GM21619 (cell line): ENCODE measurements around the gene MADCAM1.
A peak's percentile ranks its signal among the peaks of the same experiment; 100 is the strongest.

Experiments
- ATAC-seq: cut with Tn5 transposase; IDR thresholded peaks from one replicate; pipeline ENCODE4 v1.9.1; 2021; ENCODE audit not compliant: unreplicated experiment

Gene MADCAM1

DNA sequence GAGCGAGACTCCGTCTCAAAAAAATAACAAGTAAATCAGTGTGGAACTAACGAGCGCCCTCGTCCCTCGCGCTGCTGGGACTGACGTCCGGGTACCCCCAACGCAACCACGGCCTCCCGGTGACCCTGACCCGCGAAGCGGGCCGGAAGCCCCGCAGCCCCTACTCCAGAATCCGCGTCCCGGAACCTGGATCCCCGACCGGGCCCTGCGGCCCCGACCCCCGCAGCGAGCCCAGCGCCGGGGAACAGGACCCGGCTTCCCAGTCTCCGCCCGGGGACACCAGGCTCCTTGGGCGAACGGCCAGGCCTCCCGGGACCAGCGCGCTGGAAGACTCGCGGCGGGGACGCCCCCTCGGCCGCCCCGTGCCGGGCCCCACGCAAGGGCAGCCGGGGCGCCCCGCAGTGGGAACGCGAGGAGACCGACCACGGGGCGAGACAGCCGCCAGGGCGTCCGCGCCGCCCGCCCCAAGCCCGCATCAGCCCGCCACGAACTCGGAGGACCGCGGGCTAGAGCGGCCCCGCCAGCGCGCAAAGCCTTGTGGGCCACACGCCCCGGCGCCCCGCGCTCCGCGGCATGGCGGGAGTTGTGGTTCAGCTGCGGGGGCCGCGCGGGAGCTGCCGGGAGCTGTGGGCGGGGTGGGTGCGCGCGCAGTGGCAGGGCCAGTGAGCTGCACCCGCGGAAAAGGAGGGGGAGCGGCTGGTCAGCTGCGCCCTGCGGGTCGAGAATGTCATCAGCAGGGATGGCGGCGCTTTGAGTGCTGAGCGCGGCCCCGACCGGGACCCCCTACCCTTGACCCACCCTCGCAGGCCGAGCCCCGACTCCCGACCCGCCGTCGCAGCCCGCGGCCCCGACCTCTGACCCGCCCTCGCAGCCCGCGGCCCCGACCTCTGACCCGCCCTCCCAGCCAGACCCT, 7.5 kb upstream of the MADCAM1 start:
- ATAC-seq, result no peak

DNA sequence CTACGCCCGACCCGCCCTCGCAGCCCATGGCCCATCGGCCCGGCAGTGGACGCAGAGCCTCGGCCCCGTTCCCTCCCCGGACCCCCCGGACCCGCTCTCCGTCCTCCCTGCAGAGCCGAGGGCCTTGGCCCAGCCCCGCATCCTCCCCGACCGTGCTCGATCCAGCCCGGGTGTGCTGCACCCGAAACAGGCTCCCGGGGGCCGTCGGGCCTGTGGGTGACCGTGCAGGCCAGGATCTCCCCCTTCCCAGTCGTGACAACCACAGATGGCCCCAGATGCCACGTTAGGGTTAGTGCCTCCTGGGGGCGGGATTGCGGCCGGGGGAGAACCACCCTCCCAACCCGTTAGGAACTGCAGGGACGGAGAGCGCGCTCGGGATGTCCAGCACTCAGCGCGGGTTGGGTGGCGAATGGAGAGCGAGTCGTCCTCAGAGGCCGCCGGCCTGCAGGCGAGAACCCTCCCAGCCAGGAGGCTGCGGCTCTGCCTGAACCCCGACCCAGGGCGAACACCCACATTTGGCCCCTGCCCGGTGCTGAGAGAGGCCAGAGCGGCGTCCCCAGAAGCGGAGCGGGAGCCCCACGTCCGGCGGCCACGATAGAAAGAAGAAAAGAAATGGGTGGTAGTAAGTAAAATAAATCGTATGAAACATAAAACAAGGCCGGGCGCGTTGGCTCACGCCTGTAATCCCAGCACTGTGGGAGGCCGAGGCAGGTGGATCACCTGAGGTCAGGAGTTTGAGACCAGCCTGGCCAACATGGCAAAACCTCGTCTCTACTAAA, 6.7 kb upstream of the MADCAM1 start:
- ATAC-seq, result no peak

DNA sequence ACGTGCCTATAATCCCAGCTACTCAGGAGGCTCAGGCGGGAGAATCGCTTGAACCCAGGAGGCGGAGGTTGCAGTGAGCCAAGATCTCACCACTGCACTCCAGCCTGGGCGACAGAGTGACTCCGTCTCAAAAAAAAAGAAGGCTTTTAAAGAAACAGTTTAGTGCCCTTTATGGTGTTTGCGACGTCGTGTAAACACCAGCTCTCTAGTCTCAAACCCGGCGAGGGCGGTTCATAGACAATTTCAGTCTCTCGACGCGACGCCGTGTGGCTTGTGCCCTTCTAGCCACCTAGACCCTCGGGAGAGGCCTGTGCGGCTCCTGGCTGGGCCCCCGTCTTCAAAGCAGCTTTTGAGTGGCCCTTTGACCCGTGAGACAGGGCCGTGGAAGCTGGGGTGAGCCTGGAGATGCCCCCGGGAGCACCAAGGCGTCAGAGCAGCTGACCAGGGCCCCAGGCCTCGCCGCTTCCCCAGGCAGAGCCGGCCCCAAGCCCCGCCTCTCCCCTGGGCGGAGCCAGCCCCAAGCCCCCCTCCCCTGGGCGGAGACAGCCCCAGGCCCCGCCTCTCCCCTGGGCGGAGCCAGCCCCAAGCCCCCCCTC, 5.0 kb upstream of the MADCAM1 start:
- ATAC-seq, result no peak

DNA sequence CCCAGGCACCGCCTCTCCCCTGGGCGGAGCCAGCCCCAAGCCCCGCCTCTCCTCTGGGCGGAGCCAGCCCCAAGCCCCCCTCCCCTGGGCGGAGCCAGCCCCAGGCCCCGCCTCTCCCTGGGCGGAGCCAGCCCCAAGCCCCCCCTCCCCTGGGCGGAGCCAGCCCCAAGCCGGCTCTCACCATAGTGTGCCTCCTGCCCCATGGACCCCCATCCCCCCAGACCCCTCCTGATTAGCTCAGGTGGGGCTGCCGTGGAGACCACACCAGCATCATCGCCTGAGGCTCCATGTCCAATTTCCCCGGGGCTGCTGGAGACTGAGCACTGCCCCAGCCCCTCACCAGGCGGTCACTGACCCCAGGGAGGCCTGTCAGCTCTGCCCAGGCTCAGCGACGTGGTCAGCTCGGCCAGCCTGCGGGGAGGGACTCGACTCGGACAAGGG, 4.2 kb upstream of the MADCAM1 start:
- no peak for ATAC-seq

DNA sequence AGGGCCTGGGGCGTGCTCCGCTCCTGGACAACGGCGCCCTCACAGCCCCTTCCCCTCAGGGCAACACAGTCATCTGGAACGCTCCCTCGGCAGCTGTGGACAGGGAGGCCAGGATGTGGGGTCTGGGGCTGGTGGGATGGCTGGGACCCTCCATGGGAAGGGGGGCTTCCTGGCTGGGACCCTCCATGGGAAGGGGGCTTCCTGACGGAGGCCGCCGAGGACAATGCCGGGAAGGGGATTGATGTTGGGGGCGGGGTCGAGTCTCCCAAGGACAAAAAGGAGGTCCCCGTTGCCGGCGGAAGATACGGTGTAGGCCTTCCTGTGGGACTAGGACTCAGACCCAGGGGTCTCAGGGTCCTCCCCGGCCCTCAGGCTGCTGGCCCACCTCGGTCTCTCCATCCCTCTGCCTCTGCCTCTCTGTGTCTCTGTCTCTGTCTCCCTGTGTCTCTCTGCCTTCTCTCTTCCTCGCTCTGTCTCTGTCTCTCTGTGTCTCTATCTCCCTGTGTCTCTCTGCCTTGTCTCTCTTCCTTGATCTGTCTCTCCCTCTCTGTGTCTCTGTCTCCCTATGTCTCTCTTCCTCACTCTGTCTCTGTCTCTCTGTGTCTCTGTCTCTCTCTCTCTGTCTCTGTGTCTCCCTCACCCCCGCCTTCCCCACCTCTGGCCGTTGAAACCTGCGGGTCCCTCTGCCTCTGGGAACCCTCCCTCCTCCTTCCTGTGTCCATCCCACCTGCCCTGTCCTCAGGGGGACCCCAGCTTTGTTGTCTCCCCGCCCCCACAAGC, 2.7 kb upstream of the MADCAM1 start:
- ATAC-seq, result no peak

DNA sequence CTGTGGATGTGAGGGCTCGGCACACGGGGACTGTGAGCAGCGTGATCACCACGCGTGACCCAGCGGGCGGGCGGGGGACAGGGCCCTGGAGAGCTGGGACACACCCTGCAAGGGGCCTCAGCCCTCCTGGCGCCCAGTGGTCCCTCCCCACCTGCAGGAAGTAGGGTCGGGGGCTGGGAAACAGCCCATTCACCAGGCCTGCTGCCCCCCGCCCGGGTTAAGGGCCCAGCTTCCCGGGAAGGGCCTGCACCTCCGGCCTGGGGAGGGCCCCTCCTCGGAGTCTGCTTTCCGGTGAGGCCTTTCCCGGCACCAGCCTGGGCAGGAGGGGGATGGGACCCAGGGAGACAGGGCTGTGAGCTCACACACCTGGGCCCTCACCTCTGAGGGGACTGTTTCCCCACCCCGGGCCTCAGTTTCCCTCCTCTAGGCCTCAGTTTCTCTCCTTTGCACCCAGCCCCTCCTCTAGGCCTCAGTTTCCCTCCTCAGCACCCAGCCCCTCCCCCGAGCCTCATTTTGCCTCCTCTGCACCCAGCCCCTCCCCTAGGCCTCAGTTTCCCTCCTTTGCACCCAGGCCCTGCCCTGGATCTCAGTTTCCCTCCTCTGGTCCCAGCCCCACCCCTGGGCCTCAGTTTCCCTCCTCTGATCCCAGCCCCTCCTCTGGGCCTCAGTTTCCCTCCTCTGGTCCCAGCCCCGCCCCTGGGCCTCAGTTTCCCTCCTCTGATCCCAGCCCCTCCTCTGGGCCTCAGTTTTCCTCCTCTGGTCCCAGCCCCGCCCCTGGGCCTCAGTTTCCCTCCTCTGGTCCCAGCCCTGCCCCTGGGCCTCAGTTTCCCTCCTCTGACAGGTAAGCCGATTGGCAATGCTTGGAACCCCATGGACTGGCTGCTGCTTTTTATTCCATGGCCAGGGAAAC, 1.9 kb upstream of the MADCAM1 start:
- no peak for ATAC-seq

DNA sequence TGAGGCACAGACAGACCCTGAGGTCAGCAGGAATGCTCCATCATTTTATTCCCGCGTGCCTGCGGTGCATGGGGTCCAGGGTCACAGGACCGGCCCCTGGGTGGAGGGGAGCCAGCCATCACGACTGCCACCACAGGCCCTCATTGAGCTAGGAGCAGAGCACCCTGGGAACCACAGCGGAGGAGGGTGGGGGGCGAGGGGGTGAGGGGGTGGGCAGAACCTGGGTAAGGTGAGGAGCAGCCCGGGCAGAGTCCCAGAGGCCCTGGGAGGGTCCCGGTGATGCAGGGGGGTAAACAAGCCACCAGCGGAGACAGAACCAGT, 1.2 kb upstream of the MADCAM1 start:
- no peak for ATAC-seq

DNA sequence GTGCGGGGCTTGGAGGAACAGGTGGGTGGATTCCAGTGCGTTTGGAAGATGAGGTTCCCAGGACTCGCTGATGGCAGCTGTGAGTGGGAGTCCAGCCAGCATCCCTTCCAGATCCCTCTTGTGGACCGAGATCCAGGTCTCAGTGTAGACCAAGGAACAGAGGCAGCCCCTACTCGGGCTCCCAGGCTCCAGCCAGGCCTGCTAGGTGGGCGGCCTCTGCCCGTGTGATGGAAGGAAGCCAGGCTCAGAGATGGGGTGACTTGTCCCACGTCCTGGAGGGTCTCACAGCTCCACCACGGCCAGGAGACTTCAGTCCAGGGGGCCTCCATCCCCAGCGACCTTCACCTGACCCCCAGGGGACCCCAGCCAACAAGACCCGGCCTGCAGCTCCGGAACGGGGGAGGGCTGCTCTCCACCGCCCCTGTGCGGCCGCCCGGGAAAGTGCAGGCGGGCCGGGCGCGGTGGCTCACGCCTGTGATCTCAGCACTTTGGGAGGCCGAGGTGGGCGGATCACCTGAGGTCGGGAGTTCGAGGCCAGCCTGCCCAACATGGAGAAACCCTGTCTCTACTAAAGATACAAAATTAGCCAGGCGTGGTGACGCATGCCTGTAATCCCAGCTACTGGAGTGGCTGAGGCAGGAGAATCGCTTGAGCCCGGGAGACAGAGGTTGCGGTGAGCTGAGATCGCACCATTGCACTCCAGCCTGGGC, 729 bp upstream of the MADCAM1 start:
- ATAC-seq, result no peak

DNA sequence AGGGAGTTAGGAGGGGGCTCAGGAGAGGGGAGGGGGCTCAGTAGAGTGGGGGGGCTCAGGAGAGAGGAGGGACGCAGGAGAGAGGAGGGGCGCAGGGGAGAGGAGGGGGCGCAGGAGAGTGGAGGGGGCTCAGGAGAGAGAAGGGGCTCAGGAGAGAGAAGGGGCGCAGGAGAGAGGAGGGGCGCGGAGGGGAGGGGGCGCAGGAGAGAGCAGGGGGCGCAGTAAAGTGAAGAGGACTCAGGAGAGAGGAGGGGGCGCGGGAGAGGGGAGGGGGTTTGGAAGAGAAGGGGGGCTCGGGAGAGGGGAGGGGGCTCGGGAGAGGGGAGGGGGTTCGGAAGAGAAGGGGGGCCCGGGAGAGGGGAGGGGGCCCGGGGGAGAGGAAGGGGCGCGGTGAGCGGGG, 700 bp downstream of the MADCAM1 start:
- no peak for ATAC-seq

DNA sequence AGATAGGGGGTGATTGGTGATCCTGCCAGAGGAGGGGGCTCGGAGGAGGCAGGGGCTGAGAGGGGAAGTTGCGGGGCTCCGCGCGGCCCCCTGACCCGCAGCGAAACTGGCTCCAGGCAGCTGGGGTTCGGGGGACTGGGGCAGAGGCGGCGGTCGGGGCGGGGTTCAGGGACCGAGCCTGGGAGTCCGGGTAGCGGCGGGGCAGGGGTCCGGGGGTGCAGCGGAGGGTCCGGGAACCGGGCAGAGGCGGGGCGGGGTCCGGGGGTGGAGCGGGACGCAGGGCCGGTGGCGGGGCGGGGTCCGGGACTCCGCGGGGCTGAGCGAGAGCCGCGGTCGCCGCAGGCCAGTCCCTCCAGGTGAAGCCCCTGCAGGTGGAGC, 1.2 kb downstream of the MADCAM1 start:
- ATAC-seq, result no peak

DNA sequence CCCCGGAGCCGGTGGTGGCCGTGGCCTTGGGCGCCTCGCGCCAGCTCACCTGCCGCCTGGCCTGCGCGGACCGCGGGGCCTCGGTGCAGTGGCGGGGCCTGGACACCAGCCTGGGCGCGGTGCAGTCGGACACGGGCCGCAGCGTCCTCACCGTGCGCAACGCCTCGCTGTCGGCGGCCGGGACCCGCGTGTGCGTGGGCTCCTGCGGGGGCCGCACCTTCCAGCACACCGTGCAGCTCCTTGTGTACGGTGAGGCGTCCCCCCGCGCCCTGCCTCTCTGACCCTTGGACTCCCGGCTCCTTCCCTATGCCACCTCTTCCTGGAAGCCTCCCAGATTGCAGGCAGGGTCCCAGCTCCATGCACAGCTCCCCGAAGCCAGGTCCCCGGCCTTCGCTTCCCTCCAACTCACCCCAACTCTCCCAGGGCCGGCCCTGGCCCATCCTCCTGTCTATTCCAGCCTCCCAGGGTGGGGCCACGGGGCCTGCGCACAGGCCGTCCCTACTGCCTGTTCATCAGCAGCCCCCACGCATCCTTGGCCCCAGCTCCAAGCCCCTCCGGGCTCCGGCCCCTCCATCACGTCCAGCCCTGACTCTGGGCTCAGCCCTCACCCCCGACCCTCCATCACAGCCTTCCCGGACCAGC, 1.7 kb downstream of the MADCAM1 start:
- no peak for ATAC-seq

DNA sequence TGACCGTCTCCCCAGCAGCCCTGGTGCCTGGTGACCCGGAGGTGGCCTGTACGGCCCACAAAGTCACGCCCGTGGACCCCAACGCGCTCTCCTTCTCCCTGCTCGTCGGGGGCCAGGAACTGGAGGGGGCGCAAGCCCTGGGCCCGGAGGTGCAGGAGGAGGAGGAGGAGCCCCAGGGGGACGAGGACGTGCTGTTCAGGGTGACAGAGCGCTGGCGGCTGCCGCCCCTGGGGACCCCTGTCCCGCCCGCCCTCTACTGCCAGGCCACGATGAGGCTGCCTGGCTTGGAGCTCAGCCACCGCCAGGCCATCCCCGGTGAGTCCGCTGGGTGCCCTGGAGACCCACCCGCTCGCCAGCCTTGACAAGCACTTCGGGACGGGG, 2.2 kb downstream of the MADCAM1 start:
- ATAC-seq, result no peak

DNA sequence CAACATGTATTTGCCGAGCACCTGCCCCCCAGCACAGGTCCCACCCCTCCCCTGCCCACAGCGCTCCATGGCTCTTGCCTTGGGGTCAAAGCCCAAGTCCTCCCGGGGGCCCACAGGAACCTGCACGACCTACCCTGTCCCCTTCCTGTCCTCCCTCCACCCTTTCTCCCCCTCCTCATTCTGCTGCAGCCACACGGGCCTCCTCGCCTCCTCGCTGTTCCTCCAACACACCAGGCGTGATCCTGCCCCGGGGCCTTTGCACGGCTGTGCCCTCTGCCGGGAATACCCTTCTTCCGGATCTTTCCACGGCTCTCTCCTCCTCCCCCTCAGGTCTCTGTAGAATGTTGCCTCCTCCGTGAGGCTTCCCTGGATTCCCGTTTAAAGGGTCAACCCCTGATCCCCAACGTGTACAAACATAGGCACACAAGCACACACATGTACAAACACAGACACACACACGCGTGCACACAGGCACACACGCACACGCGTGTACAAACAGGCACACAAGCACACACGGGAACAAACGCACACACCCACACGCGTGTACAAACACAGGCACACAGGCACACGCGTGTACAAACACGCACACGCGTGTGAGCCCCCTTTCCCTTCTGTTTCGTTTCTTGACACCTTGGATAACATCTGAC, 2.8 kb downstream of the MADCAM1 start:
- no peak for ATAC-seq

DNA sequence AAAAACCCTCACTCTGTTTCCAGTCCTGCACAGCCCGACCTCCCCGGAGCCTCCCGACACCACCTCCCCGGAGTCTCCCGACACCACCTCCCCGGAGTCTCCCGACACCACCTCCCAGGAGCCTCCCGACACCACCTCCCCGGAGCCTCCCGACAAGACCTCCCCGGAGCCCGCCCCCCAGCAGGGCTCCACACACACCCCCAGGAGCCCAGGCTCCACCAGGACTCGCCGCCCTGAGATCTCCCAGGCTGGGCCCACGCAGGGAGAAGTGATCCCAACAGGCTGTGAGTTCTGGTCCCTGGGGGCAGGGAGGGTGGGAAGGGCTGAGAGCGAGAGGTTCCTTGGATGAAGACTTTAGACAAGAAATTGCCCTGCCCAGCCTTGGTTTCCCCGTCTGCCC, 5.4 kb downstream of the MADCAM1 start:
- no peak for ATAC-seq

DNA sequence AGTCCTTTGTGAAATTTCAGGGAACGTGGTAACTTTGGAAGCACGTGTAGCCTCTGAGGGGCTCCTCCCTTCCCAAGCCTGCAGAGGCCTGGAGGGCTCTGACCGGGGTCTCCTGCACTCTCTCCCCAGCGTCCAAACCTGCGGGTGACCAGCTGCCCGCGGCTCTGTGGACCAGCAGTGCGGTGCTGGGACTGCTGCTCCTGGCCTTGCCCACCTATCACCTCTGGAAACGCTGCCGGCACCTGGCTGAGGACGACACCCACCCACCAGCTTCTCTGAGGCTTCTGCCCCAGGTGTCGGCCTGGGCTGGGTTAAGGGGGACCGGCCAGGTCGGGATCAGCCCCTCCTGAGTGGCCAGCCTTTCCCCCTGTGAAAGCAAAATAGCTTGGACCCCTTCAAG, 8.3 kb downstream of the MADCAM1 start:
- no peak for ATAC-seq

DNA sequence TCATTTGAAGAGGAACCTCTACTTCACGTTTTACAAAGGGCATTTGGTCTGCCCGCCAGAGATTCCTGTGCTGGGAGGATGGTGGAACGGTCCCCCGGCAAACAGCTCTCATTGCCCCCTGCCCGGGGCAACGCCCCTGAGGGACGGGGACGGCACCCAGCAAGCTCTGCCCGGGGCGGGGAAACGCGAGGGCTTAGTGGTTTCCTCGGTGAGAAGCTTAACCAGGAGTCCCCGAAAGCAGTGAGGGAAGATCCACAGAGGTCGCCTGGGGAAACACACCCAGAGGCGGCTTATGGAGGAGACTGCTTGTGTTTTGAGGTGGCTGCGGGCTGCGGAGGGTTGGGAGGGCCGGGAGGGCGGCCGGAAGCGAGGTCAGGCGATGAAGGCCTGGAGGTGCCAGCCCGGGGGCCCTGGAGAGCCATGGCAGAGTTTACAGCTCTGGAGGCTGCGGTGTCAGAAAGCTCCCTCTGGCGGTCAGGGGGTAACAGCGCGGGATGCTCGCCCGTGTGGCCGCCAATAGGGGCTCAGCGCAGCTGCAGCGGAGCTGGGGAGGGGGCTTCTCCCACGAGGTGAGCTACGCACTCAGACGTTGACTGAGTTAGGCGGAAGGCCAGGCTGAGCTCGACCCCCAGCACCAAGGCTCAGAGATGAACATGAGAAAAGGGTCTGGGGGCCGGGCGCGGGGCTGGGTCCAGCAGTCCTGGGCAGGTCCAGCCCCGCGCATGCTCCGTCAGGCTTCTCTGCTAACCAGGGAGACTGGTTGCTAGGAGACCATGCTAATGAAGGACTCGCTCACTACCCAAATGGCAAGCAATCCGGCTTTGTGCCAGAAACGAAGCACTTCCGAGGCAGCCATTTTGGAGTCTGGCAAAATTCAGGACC, 10.4 kb downstream of the MADCAM1 start:
- ATAC-seq, result peak; percentile 56

DNA sequence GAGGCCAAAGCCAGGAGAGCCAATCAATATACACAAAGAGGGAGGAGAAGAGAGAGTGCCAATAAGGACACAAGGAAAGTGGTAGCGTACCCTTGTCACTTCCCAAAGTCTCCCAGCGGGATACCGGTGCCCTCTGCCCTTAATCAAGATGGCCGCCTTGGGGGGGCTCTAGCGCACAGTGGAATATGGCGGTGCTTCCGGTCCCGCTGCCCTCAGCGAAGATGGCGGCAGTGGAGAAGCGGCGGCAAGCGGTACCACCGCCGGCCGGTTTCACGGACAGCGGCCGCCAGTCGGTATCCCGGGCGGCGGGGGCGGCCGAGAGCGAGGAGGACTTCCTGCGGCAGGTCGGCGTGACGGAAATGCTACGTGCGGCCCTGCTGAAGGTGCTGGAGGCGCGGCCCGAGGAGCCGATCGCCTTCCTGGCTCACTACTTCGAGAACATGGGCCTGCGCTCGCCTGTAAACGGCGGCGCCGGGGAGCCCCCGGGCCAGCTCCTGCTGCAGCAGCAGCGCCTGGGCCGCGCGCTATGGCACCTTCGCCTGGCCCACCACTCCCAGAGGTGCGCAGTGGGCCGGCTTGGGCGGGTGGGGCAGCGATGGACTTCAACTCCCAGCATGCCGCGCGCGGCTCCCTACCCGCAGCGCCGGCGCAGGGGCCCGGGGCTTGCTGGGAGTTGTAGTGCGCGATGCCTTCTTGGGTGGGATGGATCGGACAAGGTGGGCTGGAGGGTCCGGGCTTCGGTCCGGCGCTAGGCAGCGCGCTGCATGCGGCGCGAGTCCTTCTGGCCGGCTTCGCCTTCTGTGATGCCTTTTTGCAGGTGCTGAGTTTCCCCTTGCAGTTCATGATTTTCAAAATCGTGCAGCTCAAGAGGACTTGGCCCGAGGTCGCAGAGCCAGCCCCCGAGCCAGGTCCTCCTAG, 11.3 kb downstream of the MADCAM1 start, which contains the start of gene TPGS1:
Gene TPGS1, plus strand, starts transcription at position 212 of the 918 bp plus-strand sequence. Its CDS starts 10 bp downstream, at position 222.
- ATAC-seq, result peak; percentile 52
